Left ventricle myocardium inferior (tissue), 1 donor: Measurements from ENCODE around the gene TCF7L2. TPM values are rescaled to one million over a fixed set of nuclear protein-coding genes. Genes with fewer than 3 reads are reported as not detected.

Source experiments
- DNase-seq: peaks from one replicate; pipeline ENCODE4 v3.0.0-alpha.2; 2020
- H3K27ac ChIP-seq: fragments of 200-600 bp; replicated peaks from 2 replicates; pipeline ENCODE4 v1.8.0; 2021
- H3K27me3 ChIP-seq: fragments of 200-600 bp; 2 replicates; pipeline ENCODE4 v1.8.0; 2021; ENCODE audit warnings: low read depth
- H3K36me3 ChIP-seq: fragments of 200-600 bp; 2 replicates; pipeline ENCODE4 v1.8.0; 2021
- H3K4me1 ChIP-seq: fragments of 200-600 bp; 2 replicates; pipeline ENCODE4 v1.8.0; 2021
- H3K4me3 ChIP-seq: fragments of 200-600 bp; 2 replicates; pipeline ENCODE4 v1.8.0; 2021; ENCODE audit warnings: mild to moderate bottlenecking, moderate library complexity
- H3K9me3 ChIP-seq: fragments of 200-600 bp; replicated peaks from 2 replicates; pipeline ENCODE4 v1.8.0; 2021
- intact Hi-C: fragments of 100-400 bp; cut with micrococcal nuclease; formaldehyde crosslinking; loops from one replicate; pipeline ENCODE4 v1.11.0; 2022
- total RNA-seq: library from RNA; stranded (reverse); fragmentation: NEBNext Ultra II Directional; extraction: Animal tissue kit (Norgen Biotek cat#: 25700); gene quantifications from one replicate; pipeline ENCODE4 v1.2.1, GENCODE V29; 2021
- TF ChIP-seq, protein P1 (sequence below): fragments of 200-600 bp; IDR thresholded peaks from 2 replicates; pipeline ENCODE4 v1.8.0; 2021; ENCODE audit warnings: antibody characterized with exemption, mild to moderate bottlenecking, borderline replicate concordance
- donor health status: DM: no; HTN: yes; CAD: no; lungs with severe emphysema.

TCF7L2 gene
- total RNA-seq, 1 donor from 2014 or later, result 8.9 TPM

DNA sequence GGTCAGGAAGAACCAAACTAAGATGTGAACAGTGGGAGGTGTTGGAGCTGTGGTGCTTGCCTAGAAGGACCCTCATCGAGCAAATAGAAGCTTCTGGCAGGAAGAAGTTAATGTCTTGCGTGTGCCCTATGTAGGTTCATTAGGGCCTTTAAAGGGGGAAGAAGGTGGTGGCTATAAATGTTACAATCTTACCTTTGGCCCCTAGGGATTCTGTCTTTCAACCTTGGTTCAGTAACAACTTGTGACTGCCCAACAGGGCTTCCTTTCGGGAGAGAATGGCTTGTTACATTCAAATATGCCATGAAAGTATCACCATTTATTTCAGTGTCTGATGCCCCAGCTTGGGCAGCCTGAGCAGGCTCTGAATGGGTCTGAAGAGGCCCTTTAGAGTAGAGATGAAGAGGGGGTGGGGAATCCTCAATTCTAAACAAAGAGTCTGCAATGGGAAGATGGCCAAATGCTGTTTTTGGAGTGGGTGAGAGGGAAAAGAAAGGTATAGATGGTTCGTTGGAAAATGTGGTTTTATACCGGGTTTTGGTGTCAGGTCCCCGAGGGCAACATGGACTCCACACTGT, 108.0 kb downstream of the TCF7L2 start:
- H3K36me3 ChIP-seq, result no peaks in the 10 kb centered on the region
- H3K4me1 ChIP-seq, result peaks cover 79% of the 10 kb centered on the region
- DNase-seq, result no peak
- TF ChIP-seq, protein P1, sequence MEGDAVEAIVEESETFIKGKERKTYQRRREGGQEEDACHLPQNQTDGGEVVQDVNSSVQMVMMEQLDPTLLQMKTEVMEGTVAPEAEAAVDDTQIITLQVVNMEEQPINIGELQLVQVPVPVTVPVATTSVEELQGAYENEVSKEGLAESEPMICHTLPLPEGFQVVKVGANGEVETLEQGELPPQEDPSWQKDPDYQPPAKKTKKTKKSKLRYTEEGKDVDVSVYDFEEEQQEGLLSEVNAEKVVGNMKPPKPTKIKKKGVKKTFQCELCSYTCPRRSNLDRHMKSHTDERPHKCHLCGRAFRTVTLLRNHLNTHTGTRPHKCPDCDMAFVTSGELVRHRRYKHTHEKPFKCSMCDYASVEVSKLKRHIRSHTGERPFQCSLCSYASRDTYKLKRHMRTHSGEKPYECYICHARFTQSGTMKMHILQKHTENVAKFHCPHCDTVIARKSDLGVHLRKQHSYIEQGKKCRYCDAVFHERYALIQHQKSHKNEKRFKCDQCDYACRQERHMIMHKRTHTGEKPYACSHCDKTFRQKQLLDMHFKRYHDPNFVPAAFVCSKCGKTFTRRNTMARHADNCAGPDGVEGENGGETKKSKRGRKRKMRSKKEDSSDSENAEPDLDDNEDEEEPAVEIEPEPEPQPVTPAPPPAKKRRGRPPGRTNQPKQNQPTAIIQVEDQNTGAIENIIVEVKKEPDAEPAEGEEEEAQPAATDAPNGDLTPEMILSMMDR, result no peak
- peak overlapping the region; percentile 83 for H3K27ac ChIP-seq
- no peaks in the 10 kb centered on the region for H3K9me3 ChIP-seq
- no peak overlapping the region for H3K4me3 ChIP-seq
- intact Hi-C loops, result no loop called here
- H3K27me3 ChIP-seq, result no peaks in the 10 kb centered on the region

DNA sequence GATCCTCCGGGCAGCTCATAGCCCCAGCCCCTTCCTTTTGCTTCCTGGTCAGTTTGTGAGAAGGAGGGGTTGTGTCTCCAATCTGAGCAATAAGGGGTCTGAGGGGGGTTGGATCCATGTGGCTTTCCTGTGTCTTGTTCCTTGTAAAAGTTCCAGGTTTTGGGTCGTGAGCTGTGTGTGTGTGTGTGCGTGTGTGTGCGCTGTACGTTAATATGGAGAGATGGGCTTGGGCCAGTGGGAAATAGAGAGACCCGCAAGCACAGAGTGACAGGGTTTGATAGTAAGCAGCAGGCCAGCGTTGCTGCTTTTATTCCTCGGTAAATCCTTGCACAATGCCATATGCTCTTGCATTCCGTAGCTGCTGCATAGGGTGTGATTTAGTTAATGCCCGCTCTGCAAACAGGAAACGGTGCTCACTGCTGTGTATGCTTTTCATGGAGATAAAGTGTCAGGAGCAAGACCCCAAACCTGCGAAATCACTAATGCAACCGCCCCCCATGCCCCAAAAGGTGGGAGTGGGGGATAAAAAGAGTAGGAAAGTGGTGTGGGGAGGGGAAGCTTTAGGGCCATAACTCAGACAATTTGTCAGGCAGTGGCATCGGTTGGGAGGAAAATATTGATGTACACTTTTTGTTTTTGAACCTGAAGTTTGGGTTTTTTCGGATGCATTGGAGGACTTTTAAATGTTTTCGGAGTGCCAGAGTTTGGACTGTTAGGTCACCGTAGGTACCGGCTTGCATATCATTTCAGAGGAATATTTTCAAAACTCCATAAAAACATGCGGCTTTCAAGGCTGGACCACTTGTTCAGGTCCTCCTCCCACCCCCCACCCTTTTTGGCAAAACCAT, 108.7 kb downstream of the TCF7L2 start:
- intact Hi-C loops, result no loop called here
- Histone ChIP-seq H3K4me3 (peak overlapping the region; percentile 43), H3K27me3 (no peaks in the 10 kb centered on the region), H3K9me3 (no peaks in the 10 kb centered on the region), H3K27ac (peak overlapping the region; percentile 83), H3K4me1 (peaks cover 78% of the 10 kb centered on the region), H3K36me3 (no peaks in the 10 kb centered on the region)
- TF ChIP-seq, protein P1, result no peak
- DNase-seq, result no peak

DNA sequence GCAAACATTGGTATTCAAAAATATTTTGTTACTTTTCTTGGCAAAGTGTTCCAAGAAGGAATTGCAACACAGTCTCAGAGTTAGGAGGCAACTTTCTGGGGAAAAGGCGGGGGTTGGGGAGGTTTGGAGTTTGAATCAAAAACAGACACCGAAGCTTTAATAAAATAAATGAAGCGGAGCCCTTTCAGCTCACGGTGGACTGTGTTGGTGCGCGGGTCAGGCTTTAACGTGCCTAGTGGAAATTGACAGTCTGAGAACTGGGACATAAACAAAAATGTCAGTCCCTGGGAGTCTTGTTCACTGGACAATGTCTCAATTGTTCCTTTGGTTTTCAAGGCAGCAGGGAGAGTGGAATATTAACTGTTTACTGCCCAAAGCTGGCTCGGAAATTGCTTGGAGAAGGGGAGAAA, 109.3 kb downstream of the TCF7L2 start:
- Histone ChIP-seq H3K27ac (peak overlapping the region; percentile 83), H3K4me3 (peak overlapping the region; percentile 43), H3K27me3 (no peaks in the 10 kb centered on the region), H3K36me3 (no peaks in the 10 kb centered on the region), H3K4me1 (peaks cover 77% of the 10 kb centered on the region), H3K9me3 (no peaks in the 10 kb centered on the region)
- intact Hi-C loops, result no loop called here
- peak; percentile 28 for DNase-seq
- TF ChIP-seq, protein P1, result no peak

DNA sequence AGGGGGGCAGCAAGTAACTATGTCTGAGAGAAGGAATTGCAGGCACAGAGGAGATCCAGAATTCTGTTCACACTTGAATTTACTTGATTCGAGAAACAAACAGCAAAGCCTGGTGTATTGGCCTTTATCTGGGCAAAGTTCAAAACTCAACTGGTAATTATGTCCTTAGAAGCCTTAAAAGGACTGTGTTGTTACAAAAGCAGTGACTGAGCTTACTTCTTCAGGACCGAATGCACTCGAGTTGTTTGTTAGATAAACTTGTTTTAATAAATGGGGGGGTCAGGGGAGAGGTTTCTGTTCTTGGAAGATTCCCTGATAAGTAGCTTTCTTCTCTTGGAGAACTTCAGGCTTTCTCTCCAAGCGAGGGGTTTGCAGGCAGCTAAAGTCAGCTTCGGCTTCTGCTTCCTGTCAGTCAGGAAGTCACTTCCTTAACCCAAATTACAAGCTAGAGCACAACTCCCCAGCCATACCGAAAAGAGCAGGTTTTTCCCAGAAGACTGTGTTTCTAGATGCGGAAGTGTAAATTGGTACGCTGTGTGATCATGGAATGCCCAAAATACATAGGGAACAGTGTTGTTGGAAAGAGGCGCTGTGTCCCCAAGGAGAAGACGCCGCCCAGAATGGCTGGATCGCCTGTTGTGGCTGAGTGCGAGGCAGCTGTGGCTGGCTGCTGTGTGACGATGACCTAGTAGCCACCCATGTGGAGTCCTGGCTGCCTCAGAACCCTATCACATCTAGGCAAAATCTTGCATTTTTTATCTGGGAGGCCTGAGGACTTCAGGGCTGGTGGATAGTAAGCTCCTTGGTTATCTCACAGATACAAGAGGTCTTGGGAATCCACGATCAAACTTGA, 110.4 kb downstream of the TCF7L2 start:
- TF ChIP-seq, protein P1, result no peak
- Histone ChIP-seq H3K4me1 (peaks cover 81% of the 10 kb centered on the region), H3K9me3 (no peaks in the 10 kb centered on the region), H3K27me3 (no peaks in the 10 kb centered on the region), H3K36me3 (no peaks in the 10 kb centered on the region), H3K4me3 (peak overlapping the region; percentile 43), H3K27ac (peak overlapping the region; percentile 83)
- intact Hi-C loops, result no loop called here
- peak; percentile 78 for DNase-seq

DNA sequence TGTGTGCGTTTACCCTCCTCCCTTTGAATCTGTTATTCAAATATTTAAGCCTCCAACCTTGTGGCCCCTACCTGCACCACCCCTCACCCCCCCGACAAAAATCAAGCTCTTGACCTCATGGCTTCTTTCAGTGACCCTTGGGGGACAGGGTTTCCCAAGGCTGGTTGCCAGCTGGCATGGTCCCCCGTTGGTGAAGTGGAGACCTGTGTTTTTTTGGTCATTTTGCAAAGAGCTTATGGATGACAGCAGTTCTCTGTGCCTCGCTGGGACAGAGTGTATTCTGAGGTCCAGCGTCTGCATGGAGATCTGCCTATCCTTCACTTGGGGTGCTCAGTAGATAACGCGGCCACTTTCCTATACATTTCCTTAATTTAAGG, 111.0 kb downstream of the TCF7L2 start:
- intact Hi-C loops, result no loop called here
- TF ChIP-seq, protein P1, result no peak
- H3K4me3 ChIP-seq, result peak overlapping the region; percentile 43
- no peaks in the 10 kb centered on the region for H3K9me3 ChIP-seq
- H3K36me3 ChIP-seq, result no peaks in the 10 kb centered on the region
- peaks cover 79% of the 10 kb centered on the region for H3K4me1 ChIP-seq
- no peaks in the 10 kb centered on the region for H3K27me3 ChIP-seq
- DNase-seq, result no peak
- peak overlapping the region; percentile 83 for H3K27ac ChIP-seq
